Right renal pelvis (tissue), 4 donors: ENCODE results near the gene CBFA2T3. TPM values are rescaled to one million over a fixed set of nuclear protein-coding genes. Genes with fewer than 3 reads are reported as not detected.
"Not testable (repeated sequence)": the region's sequence is repeated elsewhere in the genome, so short reads cannot be mapped to it uniquely, and the experiment has no call there.

Experiments used
- DNase-seq, 4 donors: peaks; one replicate each; pipeline ENCODE4 v3.0.0-alpha.2; 2013; ENCODE audit warnings: low read depth in 4 of 4, low spot score in 3 of 4, missing footprints in 1 of 4
- polyA plus RNA-seq, 4 donors: library from polyadenylated mRNA; unstranded; fragments of 120-200 nt; gene quantifications; one replicate each; pipeline ENCODE4 v1.2.1, GENCODE V29; 2013; ENCODE audit not compliant: insufficient read length in 4 of 4

CBFA2T3 gene
- polyA plus RNA-seq = 1 to 10 TPM; 2.4 to 3.3 (median 2.8) TPM

GRCh38 chr16:88977018-88977811 lies at the start of gene CBFA2T3:
TSS of gene CBFA2T3 (minus strand) at chr16:88977207. CDS start at chr16:88976807, 400 bp downstream.
- DNase-seq = peak; percentile 54 to 57 (median 56)

- DNase-seq = no peak
Measured at GRCh38 chr16:89026121-89026612, 49.2 kb upstream of the CBFA2T3 start.

GRCh38 chr16:89025636-89026035 lies 48.6 kb upstream of the CBFA2T3 start:
- no peak for DNase-seq

GRCh38 chr16:89024546-89025060 lies 47.6 kb upstream of the CBFA2T3 start:
- no peak for DNase-seq

- no peak for DNase-seq
Measured at GRCh38 chr16:89023621-89024511, 46.9 kb upstream of the CBFA2T3 start.

- DNase-seq = no peak
Measured at GRCh38 chr16:89023151-89023551, 46.1 kb upstream of the CBFA2T3 start.

- DNase-seq = no peak
Measured at GRCh38 chr16:89022051-89022836, 45.2 kb upstream of the CBFA2T3 start.

- DNase-seq = no peak
Measured at GRCh38 chr16:89020925-89021595, 44.1 kb upstream of the CBFA2T3 start.

GRCh38 chr16:89020068-89020924 lies 43.3 kb upstream of the CBFA2T3 start:
- DNase-seq = no peak

GRCh38 chr16:89019511-89019910 lies 42.5 kb upstream of the CBFA2T3 start:
- DNase-seq = no peak

- no peak for DNase-seq
Measured at GRCh38 chr16:89018282-89019158, 41.5 kb upstream of the CBFA2T3 start.

GRCh38 chr16:89017543-89018281 lies 40.7 kb upstream of the CBFA2T3 start:
- no peak for DNase-seq

- not testable (repeated sequence) for DNase-seq
Measured at GRCh38 chr16:89016561-89016960, 39.6 kb upstream of the CBFA2T3 start.

GRCh38 chr16:89015271-89015859 lies 38.4 kb upstream of the CBFA2T3 start:
- no peak for DNase-seq

- DNase-seq = no peak
Measured at GRCh38 chr16:89014403-89015230, 37.6 kb upstream of the CBFA2T3 start.
